H1 (cell line): ENCODE data around the gene MGME1. TPM values are rescaled to one million over a fixed set of nuclear protein-coding genes. Genes with fewer than 3 reads are reported as not detected.

Experiments used
- CTCF ChIA-PET: fragments of 300-600 bp; sonication (Branson Sonifier 250); formaldehyde crosslinking; loops from one replicate; lab custom pipeline; 2021; ENCODE audit not compliant: partially characterized antibody; lab: Charles Lee
- POLR2A ChIA-PET: fragments of 300-600 bp; sonication (Branson Sonifier 250); formaldehyde crosslinking; loops from one replicate; lab custom pipeline; 2021; ENCODE audit warnings: inconsistent platforms; ENCODE audit not compliant: partially characterized antibody; lab: Charles Lee
- DNase-seq, 2 experiments: peaks; one replicate each; pipeline versions ENCODE4 v3.0.0 to v3.0.0-alpha.2; 2010 to 2022; ENCODE audit warnings: low spot score in 2 of 2, low read depth in 1 of 2, mixed read lengths in 1 of 2
- FAIRE-seq: peaks from 2 replicates; lab custom pipeline; 2011; peaks lifted over from hg19 to GRCh38; lab: Jason Lieb, UNC
- H2AFZ ChIP-seq: 2 replicates; pipeline ENCODE4 v1.8.1; 2012; ENCODE audit warnings: low read length, inconsistent platforms
- H2AK5ac ChIP-seq: 2 replicates; pipeline ENCODE4 v1.6.1; 2013; ENCODE audit warnings: low read depth, low read length
- H2BK120ac ChIP-seq: replicated peaks from 2 replicates; pipeline ENCODE3; 2013; ENCODE audit warnings: low read depth, low read length, inconsistent platforms
- H2BK12ac ChIP-seq: 2 replicates; pipeline ENCODE4 v1.6.1; 2013; ENCODE audit warnings: low read depth, low read length
- H2BK15ac ChIP-seq: 2 replicates; pipeline ENCODE4 v1.6.1; 2013; ENCODE audit warnings: low read length
- H2BK20ac ChIP-seq: 2 replicates; pipeline ENCODE4 v1.6.1; 2013; ENCODE audit warnings: low read length
- H2BK5ac ChIP-seq: 2 replicates; pipeline ENCODE4 v1.6.1; 2013; ENCODE audit warnings: low read depth, low read length
- H3K14ac ChIP-seq: 2 replicates; pipeline ENCODE4 v1.6.1; 2013; ENCODE audit warnings: inconsistent platforms; ENCODE audit not compliant: insufficient read length
- H3K18ac ChIP-seq: 2 replicates; pipeline ENCODE4 v1.6.1; 2013; ENCODE audit warnings: low read length; ENCODE audit errors: extremely low read depth
- H3K23ac ChIP-seq: 2 replicates; pipeline ENCODE4 v1.6.1; 2013; ENCODE audit warnings: inconsistent platforms; ENCODE audit not compliant: insufficient read length
- H3K23me2 ChIP-seq: 2 replicates; pipeline ENCODE4 v1.6.1; 2013; ENCODE audit warnings: low read depth, low read length
- H3K27ac ChIP-seq: 2 replicates; pipeline ENCODE4 v1.6.1; 2011; ENCODE audit warnings: low read depth, low read length, inconsistent platforms
- H3K27me3 ChIP-seq, 4 experiments: replicated peaks in 1 of 4; 1 replicate in 1 of 4; 2 replicates in 3 of 4; pipeline versions ENCODE4 v1.6.1 to v1.8.1; 2011 to 2013; ENCODE audit warnings: low read length in 3 of 4, mild to moderate bottlenecking in 3 of 4, inconsistent platforms in 2 of 4, mixed read lengths in 2 of 4, moderate library complexity in 1 of 4; ENCODE audit not compliant: control insufficient read depth in 3 of 4, insufficient read depth in 3 of 4; ENCODE audit errors: extremely low read depth in 1 of 4
- H3K36me3 ChIP-seq, 4 experiments: 2 replicates each; pipeline versions ENCODE4 v1.6.1 to v1.8.1; 2011 to 2013; ENCODE audit warnings: mild to moderate bottlenecking in 4 of 4, low read length in 3 of 4, moderate library complexity in 2 of 4, control low read depth in 1 of 4, inconsistent platforms in 1 of 4; ENCODE audit not compliant: insufficient read depth in 4 of 4, control insufficient read depth in 2 of 4
- H3K4ac ChIP-seq: replicated peaks from 2 replicates; pipeline ENCODE3; 2013; ENCODE audit warnings: low read length, low read depth, mixed read lengths, inconsistent platforms; ENCODE audit not compliant: insufficient read length
- H3K4me1 ChIP-seq, 4 experiments: replicated peaks in 1 of 4; 1 replicate in 1 of 4; 2 replicates in 3 of 4; pipeline versions ENCODE4 v1.6.1 to v1.8.1; 2011 to 2013; ENCODE audit warnings: low read length in 3 of 4, inconsistent platforms in 2 of 4, mixed read lengths in 1 of 4; ENCODE audit not compliant: insufficient read depth in 4 of 4, control insufficient read depth in 3 of 4
- H3K4me2 ChIP-seq, 2 experiments: 2 replicates each; pipeline versions ENCODE4 v1.6.1 to v1.8.1; 2011 to 2013; ENCODE audit warnings: low read depth in 2 of 2, low read length in 2 of 2, control low read depth in 1 of 2, inconsistent platforms in 1 of 2, mild to moderate bottlenecking in 1 of 2; ENCODE audit not compliant: insufficient read depth in 1 of 2
- H3K4me3 ChIP-seq, 4 experiments: fragments of 200-600, 300-600 bp in 1 of 4; sonication (generic), shearing (Covaris generic), sonication (Bioruptor Twin) in 1 of 4; 2 replicates each; pipeline versions ENCODE4 v1.5.1 to v1.8.1; 2011 to 2016; ENCODE audit warnings: low read length in 4 of 4, low read depth in 3 of 4, control low read depth in 2 of 4, inconsistent platforms in 2 of 4, mild to moderate bottlenecking in 2 of 4, mixed read lengths in 1 of 4, moderate library complexity in 1 of 4; ENCODE audit not compliant: insufficient read depth in 2 of 4; ENCODE audit errors: extremely low read depth in 1 of 4
- H3K56ac ChIP-seq: replicated peaks from 2 replicates; pipeline ENCODE3; 2013; ENCODE audit warnings: low read depth, mild to moderate bottlenecking, mixed read lengths, low read length, inconsistent platforms; ENCODE audit not compliant: insufficient read length
- H3K79me1 ChIP-seq: 2 replicates; pipeline ENCODE4 v1.6.1; 2013; ENCODE audit warnings: low read depth, low read length, control low read depth
- H3K79me2 ChIP-seq, 2 experiments: 2 replicates each; pipeline versions ENCODE4 v1.6.1 to v1.8.1; 2012 to 2013; ENCODE audit warnings: low read length in 2 of 2, mild to moderate bottlenecking in 2 of 2, inconsistent platforms in 1 of 2; ENCODE audit not compliant: insufficient read depth in 2 of 2, control insufficient read depth in 1 of 2
- H3K9ac ChIP-seq, 4 experiments: replicated peaks in 1 of 4; 1 replicate in 1 of 4; 2 replicates in 3 of 4; pipeline versions ENCODE4 v1.6.1 to v1.8.1; 2011 to 2013; ENCODE audit warnings: low read depth in 3 of 4, low read length in 3 of 4, control low read depth in 2 of 4, mild to moderate bottlenecking in 2 of 4, moderate library complexity in 2 of 4, inconsistent platforms in 1 of 4; ENCODE audit errors: extremely low read depth in 1 of 4
- H3K9me3 ChIP-seq, 2 experiments: 2 replicates each; pipeline versions ENCODE4 v1.6.1 to v1.8.1; 2012 to 2013; ENCODE audit warnings: mild to moderate bottlenecking in 2 of 2, moderate library complexity in 2 of 2, control low read depth in 1 of 2, inconsistent platforms in 1 of 2, low read depth in 1 of 2, low read length in 1 of 2, mixed read lengths in 1 of 2; ENCODE audit not compliant: insufficient read depth in 2 of 2
- H4K20me1 ChIP-seq, 2 experiments: replicated peaks in 1 of 2; 2 replicates each; pipeline versions ENCODE3 to v1.8.1; 2011 to 2013; ENCODE audit warnings: inconsistent platforms in 2 of 2, low read length in 2 of 2, mild to moderate bottlenecking in 1 of 2; ENCODE audit not compliant: insufficient read depth in 2 of 2, control insufficient read depth in 1 of 2
- H4K5ac ChIP-seq: 2 replicates; pipeline ENCODE4 v1.6.1; 2013; ENCODE audit warnings: low read length, low read depth, mixed read lengths, inconsistent platforms; ENCODE audit not compliant: insufficient read length
- H4K8ac ChIP-seq: 2 replicates; pipeline ENCODE4 v1.8.0; 2013; ENCODE audit warnings: mild to moderate bottlenecking, moderate library complexity, low read length, inconsistent platforms; ENCODE audit not compliant: insufficient read depth; ENCODE audit errors: extremely low read depth
- H4K91ac ChIP-seq: replicated peaks from 2 replicates; pipeline ENCODE3; 2013; ENCODE audit warnings: low read length, mixed read lengths, inconsistent platforms; ENCODE audit not compliant: insufficient read length
- ASH2L ChIP-seq: fragments of 200-600, 300-600 bp; sonication (generic); IDR thresholded peaks from one replicate; pipeline ENCODE4 v1.7.1; 2017; ENCODE audit warnings: low read length
- BACH1 ChIP-seq: IDR thresholded peaks from 2 replicates; pipeline ENCODE4 v1.6.1; 2012; ENCODE audit warnings: low read length, improper control_type of control experiment
- POLR2A ChIP-seq, 2 experiments: IDR thresholded peaks; 1 replicate in 1 of 2; 2 replicates in 1 of 2; pipeline ENCODE4 v1.6.1; 2011; ENCODE audit warnings: low read depth in 2 of 2, low read length in 2 of 2, mild to moderate bottlenecking in 2 of 2; ENCODE audit errors: control extremely low read depth in 1 of 2
- POLR2AphosphoS5 ChIP-seq: IDR thresholded peaks from 2 replicates; pipeline ENCODE4 v1.6.1; 2011; ENCODE audit warnings: low read depth, low read length
- TBP ChIP-seq: IDR thresholded peaks from 2 replicates; pipeline ENCODE4 v1.6.1; 2011; ENCODE audit warnings: low read depth, low read length, improper control_type of control experiment
- WGBS, 2 experiments: shearing (Covaris generic) in 1 of 2; methylation state at CpG; one replicate each; pipeline versions ENCODE4 v1.1.6 to v1.1.7; 2013 to 2015; ENCODE audit warnings: low lambda C conversion rate in 2 of 2, mixed read lengths in 2 of 2, inconsistent platforms in 1 of 2, low coverage in 1 of 2, missing lambda C conversion rate in 1 of 2; ENCODE audit not compliant: insufficient replicate concordance in 2 of 2, insufficient coverage in 1 of 2, insufficient read length in 1 of 2; ENCODE audit errors: extremely low coverage in 1 of 2, missing lambda C conversion rate in 1 of 2; 5-methylcytosine and 5-hydroxymethylcytosine counted together
- polyA plus RNA-seq, 7 experiments: library from polyadenylated mRNA; depleted of rRNA in 3 of 7; stranded (reverse) in 5 of 7; unstranded in 2 of 7; fragments of >200 nt in 5 of 7; fragments of 200-250 nt in 2 of 7; gene quantifications; 1 replicate in 5 of 7; 2 replicates in 1 of 7; 4 replicates in 1 of 7; pipeline versions ENCODE4 v1.2.1 to v1.2.3, GENCODE V29; 2011 to 2013; ENCODE audit warnings: missing spikeins in 2 of 7, mixed read lengths in 2 of 7
- total RNA-seq: library from RNA; stranded (reverse); fragmentation: NEBNext Ultra II Directional; extraction: Animal tissue kit (Norgen Biotek cat#: 25700); gene quantifications from 2 replicates; pipeline ENCODE4 v1.2.1, GENCODE V29; 2021

MGME1 gene
- total and polyA plus RNA-seq, 2 of the 8 experiments (the other 6 are each of a cell fraction or from before 2014, with no cell fraction given): 27.7 to 59.0 TPM

- POLR2A ChIA-PET: interaction anchor here (0.6 to 20.7 kb wide), 11 partner anchors 8 to 315 kb away, joined by 3 to 424 read pairs (median 9); no protein-coding TSS in a partner anchor
Measured at GRCh38 chr20:17963114-17963897, 5.5 kb upstream of the MGME1 start.

More at GRCh38 chr20:17963114-17963897, 5.5 kb upstream of the MGME1 start:
- H3K4me2 ChIP-seq: peak overlapping the region; percentile 76 to 98
- no peaks in the 10 kb centered on the region for H3K9me3 ChIP-seq
- H3K27me3 ChIP-seq: no peaks in the 10 kb centered on the region
- no peak overlapping the region for H2BK120ac ChIP-seq
- no peak overlapping the region for H2AFZ ChIP-seq
- no peaks in the 10 kb centered on the region for H3K79me1 ChIP-seq
- H2BK20ac ChIP-seq: no peak overlapping the region
- H3K14ac ChIP-seq: no peak overlapping the region
- no peak overlapping the region for H3K56ac ChIP-seq
- no peak for TF ChIP-seq TBP
- no peak for TF ChIP-seq BACH1
- TF ChIP-seq POLR2A (IDR thresholded peaks at IDR 0.05; ENCODE audit: control extremely low read depth in 1 of 2, low read depth in 2 of 2, low read length in 2 of 2): peak in 1 of 2 experiments; percentile 66; a peak in 2 of 3 replicates
- no peak for TF ChIP-seq ASH2L
- peak; percentile 56 for TF ChIP-seq POLR2AphosphoS5
- H3K4me1 ChIP-seq: peaks cover 2 to 29% (median 17%) of the 10 kb centered on the region in 4 experiments; a peak in 6 of 7 replicates
- peaks cover 11% of the 10 kb centered on the region for H3K23me2 ChIP-seq
- peak overlapping the region in 1 of 4 experiments; percentile 3; a peak in 3 of 7 replicates for H3K9ac ChIP-seq
- WGBS, 2 experiments: 94% methylated on average over 9 of the region's 9 CpGs; no CpG with 5 or more reads in 1 of the 2 experiments
- H3K4me3 ChIP-seq: peak overlapping the region in 1 of 4 experiments; percentile 94; a peak in 2 of 8 replicates
- H3K18ac ChIP-seq: no peak overlapping the region
- H3K23ac ChIP-seq: no peak overlapping the region
- no peak overlapping the region for H2BK15ac ChIP-seq
- H4K5ac ChIP-seq: no peak overlapping the region
- H4K20me1 ChIP-seq: peaks cover 56 to 59% of the 10 kb centered on the region in 2 experiments
- no peak overlapping the region for H2AK5ac ChIP-seq
- no peak overlapping the region for H4K8ac ChIP-seq
- peaks cover 97 to 100% of the 10 kb centered on the region in 2 experiments for H3K79me2 ChIP-seq
- H3K36me3 ChIP-seq: peaks cover 0 to 30% (median 0%) of the 10 kb centered on the region in 4 experiments; a peak in 1 of 8 replicates
- no peak overlapping the region for H4K91ac ChIP-seq
- no peak overlapping the region for H2BK5ac ChIP-seq
- FAIRE-seq: no peak
- CTCF ChIA-PET: interaction anchor here (1.1 kb wide), 2 partner anchors 32 to 57 kb away, joined by 4 to 5 read pairs; no protein-coding TSS in a partner anchor
- H3K4ac ChIP-seq: no peak overlapping the region
- no peak overlapping the region for H2BK12ac ChIP-seq
- no peak overlapping the region for H3K27ac ChIP-seq
- no peak for DNase-seq
